Endothelial cell (in vitro differentiated cells): ENCODE data around the gene INSRR. TPM values are rescaled to one million over a fixed set of nuclear protein-coding genes. Genes with fewer than 3 reads are reported as not detected.

ENCODE experiments used
- DNase-seq: peaks from one replicate; pipeline ENCODE4 v3.0.0; 2021; ENCODE audit warnings: low spot score
- H3K27ac Mint-ChIP-seq: one replicate; pipeline ENCODE4 v1.8.0; 2021; ENCODE audit warnings: mixed read lengths, inconsistent platforms; ENCODE audit not compliant: unreplicated experiment
- H3K27me3 Mint-ChIP-seq: one replicate; pipeline ENCODE4 v1.8.0; 2021; ENCODE audit warnings: mild to moderate bottlenecking, moderate library complexity, mixed read lengths, inconsistent platforms; ENCODE audit not compliant: unreplicated experiment
- H3K36me3 Mint-ChIP-seq: one replicate; pipeline ENCODE4 v1.8.0; 2021; ENCODE audit warnings: mild to moderate bottlenecking, low read depth, mixed read lengths, inconsistent platforms; ENCODE audit not compliant: unreplicated experiment
- H3K4me1 Mint-ChIP-seq: one replicate; pipeline ENCODE4 v1.8.0; 2021; ENCODE audit warnings: mild to moderate bottlenecking, mixed read lengths, inconsistent platforms; ENCODE audit not compliant: unreplicated experiment
- H3K4me3 Mint-ChIP-seq: one replicate; pipeline ENCODE4 v1.8.0; 2021; ENCODE audit warnings: mild to moderate bottlenecking, mixed read lengths, inconsistent platforms; ENCODE audit not compliant: unreplicated experiment
- H3K9me3 Mint-ChIP-seq: one replicate; pipeline ENCODE4 v1.8.0; 2021; ENCODE audit warnings: mixed read lengths, inconsistent platforms; ENCODE audit not compliant: unreplicated experiment
- total RNA-seq: library from RNA; stranded (reverse); fragmentation: NEBNext Ultra II Directional; extraction: Animal tissue kit (Norgen Biotek cat#: 25700); gene quantifications from one replicate; pipeline ENCODE4 v1.2.1, GENCODE V29; 2021; ENCODE audit not compliant: unreplicated experiment
- TF ChIP-seq, protein P1 (sequence below): fragments of 200-600 bp; sonication (generic); IDR thresholded peaks from one replicate; pipeline ENCODE4 v1.5.0; 2021; ENCODE audit warnings: antibody characterized with exemption; ENCODE audit not compliant: unreplicated experiment

Gene INSRR
- total RNA-seq, 1 donor from 2014 or later: not detected

DNA sequence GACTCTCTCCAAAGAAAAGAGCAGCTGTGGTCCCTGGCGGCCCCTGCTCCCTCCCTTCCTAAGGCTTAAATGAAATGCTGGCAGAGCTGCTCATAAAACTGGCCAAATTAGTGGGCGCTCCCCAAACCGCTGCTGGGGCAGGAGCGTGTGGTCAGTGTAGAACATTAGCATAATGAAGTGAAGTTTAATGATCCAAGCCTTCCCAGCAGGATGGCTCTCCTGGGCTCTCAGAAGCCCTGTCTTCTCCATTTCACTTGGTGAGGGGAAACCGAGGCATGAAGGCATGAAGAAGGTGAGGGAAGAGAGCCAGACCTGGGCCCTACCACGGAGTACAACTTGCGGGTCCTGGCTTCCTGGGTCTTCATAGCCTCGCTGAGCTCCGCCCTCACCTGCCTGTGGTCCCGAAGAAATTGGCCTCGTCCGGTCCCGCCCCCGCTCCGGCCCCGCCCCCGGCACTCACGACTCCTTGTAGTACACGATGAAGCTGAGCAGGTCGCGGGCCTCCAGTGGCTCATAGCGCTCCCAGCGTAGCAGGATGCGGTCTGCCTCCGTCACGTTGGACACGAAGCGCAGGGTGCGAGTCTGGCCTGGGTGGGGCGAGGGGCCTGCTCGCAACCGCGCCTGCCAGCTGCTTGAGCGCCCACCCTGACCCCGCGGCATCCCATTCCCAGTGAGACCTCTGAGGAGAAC lies 10.3 kb downstream of the INSRR start:
- Mint-ChIP-seq H3K4me3 (no peak overlapping the region), H3K4me1 (peaks cover 13% of the 10 kb centered on the region), H3K36me3 (no peaks in the 10 kb centered on the region), H3K9me3 (no peaks in the 10 kb centered on the region), H3K27ac (no peak overlapping the region), H3K27me3 (peaks cover 42% of the 10 kb centered on the region)
- TF ChIP-seq, protein P1, sequence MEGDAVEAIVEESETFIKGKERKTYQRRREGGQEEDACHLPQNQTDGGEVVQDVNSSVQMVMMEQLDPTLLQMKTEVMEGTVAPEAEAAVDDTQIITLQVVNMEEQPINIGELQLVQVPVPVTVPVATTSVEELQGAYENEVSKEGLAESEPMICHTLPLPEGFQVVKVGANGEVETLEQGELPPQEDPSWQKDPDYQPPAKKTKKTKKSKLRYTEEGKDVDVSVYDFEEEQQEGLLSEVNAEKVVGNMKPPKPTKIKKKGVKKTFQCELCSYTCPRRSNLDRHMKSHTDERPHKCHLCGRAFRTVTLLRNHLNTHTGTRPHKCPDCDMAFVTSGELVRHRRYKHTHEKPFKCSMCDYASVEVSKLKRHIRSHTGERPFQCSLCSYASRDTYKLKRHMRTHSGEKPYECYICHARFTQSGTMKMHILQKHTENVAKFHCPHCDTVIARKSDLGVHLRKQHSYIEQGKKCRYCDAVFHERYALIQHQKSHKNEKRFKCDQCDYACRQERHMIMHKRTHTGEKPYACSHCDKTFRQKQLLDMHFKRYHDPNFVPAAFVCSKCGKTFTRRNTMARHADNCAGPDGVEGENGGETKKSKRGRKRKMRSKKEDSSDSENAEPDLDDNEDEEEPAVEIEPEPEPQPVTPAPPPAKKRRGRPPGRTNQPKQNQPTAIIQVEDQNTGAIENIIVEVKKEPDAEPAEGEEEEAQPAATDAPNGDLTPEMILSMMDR: no peak
- no peak for DNase-seq

DNA sequence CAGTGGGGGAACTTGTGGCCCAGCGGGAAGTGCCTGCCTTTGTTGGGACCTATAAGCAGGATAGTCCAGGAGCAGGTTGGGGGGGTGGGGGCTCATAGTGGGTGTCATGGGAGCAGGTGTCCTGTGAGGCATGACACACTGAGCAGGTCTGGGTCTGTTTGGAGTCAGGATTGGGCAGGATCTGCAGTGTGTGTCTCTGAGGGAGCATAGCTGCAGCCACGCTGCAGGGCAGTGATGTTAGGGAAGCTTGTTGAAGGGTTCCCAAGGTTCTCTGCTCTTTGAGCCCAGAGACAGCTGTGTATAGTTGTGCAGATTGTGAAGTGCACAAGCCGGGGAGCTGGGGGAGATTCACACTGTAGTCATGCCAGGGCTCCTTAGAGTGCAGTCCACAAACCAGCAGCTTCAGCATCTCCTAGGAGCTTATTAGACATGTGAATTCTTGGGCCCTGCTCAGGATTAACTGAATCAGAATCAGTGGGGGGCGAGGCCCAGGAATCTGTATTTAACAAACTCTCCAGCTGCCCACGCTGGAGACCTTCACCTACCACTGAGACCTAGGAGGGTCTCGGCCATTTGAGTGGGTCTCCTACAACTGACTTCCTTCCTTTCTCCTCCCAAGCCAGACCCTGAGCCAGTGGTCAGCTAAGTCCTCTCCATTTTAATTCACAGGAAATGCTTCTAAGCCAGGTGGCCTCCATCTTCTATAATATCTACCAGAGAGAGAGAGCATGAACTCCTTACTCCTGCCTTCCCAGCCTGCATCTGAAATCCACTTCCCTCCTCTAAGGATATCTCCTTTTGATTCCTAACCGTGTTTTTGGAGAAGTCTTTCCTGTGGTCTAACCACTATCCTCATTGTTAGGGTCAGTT lies 11.1 kb downstream of the INSRR start:
- TF ChIP-seq, protein P1: no peak
- Mint-ChIP-seq H3K4me1 (peaks cover 13% of the 10 kb centered on the region), H3K27ac (peak overlapping the region; percentile 21), H3K36me3 (no peaks in the 10 kb centered on the region), H3K27me3 (peaks cover 42% of the 10 kb centered on the region), H3K9me3 (no peaks in the 10 kb centered on the region), H3K4me3 (no peak overlapping the region)
- no peak for DNase-seq

DNA sequence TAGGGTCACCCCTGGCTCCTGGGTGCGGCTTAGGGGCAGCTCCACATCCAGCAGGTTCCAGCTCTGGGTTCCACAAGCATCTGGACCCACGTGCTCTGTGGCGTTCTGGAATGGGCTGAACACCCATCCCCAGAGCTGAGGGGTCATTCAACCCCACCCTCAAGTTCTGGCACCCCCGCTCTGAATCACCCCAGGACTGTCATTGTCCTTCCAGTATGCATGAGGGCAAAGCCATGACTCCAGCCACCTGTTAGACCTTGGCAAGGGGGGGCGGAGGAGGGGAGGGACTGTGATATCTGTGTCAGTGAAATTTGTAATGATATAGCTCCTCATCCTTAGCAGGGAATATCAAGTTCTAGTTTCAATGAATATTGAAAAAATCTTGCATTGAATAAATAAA lies 12.3 kb downstream of the INSRR start:
- TF ChIP-seq, protein P1: no peak
- Mint-ChIP-seq H3K9me3 (no peaks in the 10 kb centered on the region), H3K4me1 (peaks cover 13% of the 10 kb centered on the region), H3K36me3 (no peaks in the 10 kb centered on the region), H3K4me3 (no peak overlapping the region), H3K27me3 (peaks cover 49% of the 10 kb centered on the region), H3K27ac (no peak overlapping the region)
- no peak for DNase-seq

DNA sequence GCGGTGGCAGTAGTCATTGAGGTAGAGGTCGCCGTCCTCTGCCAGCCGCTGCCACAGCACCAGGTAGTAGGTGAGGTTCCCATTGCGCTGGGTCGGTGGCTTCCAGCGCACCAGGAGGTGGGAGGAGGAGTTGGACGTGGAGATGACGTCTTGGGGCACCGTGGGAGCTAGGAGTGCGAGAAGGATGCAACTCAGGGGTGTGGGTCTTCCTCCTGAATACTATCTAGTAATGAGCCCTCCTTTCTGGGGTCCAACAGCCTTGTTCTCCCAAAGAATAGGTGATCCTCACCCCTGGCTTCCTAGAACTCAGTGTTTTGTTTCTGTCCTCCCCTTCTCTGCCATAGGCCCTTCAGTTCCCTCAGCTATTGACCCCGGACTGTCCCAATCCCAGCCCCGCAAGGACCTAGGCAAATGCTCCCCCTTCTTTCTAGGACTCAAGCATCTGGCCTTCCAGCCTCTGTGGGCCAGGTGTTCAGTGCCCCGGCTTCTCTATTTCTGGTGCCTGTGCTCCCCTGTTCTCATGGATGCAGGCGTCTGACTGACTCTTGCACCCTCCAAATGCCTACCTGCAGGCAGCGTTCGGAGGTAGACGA lies 12.9 kb downstream of the INSRR start:
- TF ChIP-seq, protein P1: no peak
- Mint-ChIP-seq H3K27me3 (peaks cover 45% of the 10 kb centered on the region), H3K36me3 (no peaks in the 10 kb centered on the region)

More for the DNA sequence above, 12.9 kb downstream of the INSRR start:
- no peak overlapping the region for H3K27ac Mint-ChIP-seq
- peaks cover 13% of the 10 kb centered on the region for H3K4me1 Mint-ChIP-seq
- no peak for DNase-seq
- H3K4me3 Mint-ChIP-seq: no peak overlapping the region
- no peaks in the 10 kb centered on the region for H3K9me3 Mint-ChIP-seq
